ENCODE results near the gene UBE2D2.

DNA sequence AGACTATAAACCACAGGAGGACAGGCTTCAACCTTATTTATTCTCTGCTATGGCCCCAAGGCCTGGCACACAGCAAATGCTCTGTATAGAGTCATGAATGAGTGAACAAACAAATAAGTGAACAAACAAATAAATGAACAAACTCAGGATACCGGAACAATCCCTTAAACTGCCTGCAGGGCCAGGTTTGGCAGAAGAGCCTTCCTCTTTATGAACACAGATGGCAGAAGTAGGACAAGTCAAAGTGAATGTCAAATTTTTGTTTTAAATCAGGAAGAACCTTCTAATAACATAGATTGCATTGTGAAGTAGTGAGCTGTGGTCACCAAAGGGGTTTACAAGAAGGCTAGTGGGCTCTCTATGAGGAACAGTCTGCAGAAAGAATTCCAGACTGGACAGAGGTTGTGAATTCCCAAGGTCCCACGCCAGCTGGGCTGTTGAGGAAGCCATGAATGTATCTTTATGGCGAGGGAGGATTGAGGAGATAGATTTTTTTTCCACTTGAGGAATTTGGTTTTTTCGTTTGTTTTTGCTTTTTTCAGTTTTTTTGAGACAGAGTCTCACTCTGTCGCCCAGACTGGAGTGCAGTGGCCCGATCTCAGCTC is 48.3 kb upstream of the UBE2D2 start:
- TF ChIP-seq, protein P1, sequence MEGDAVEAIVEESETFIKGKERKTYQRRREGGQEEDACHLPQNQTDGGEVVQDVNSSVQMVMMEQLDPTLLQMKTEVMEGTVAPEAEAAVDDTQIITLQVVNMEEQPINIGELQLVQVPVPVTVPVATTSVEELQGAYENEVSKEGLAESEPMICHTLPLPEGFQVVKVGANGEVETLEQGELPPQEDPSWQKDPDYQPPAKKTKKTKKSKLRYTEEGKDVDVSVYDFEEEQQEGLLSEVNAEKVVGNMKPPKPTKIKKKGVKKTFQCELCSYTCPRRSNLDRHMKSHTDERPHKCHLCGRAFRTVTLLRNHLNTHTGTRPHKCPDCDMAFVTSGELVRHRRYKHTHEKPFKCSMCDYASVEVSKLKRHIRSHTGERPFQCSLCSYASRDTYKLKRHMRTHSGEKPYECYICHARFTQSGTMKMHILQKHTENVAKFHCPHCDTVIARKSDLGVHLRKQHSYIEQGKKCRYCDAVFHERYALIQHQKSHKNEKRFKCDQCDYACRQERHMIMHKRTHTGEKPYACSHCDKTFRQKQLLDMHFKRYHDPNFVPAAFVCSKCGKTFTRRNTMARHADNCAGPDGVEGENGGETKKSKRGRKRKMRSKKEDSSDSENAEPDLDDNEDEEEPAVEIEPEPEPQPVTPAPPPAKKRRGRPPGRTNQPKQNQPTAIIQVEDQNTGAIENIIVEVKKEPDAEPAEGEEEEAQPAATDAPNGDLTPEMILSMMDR (IDR thresholded peaks at IDR 0.05) = no peak
- TF ChIP-seq POLR2AphosphoS5 (IDR thresholded peaks at IDR 0.05; ENCODE audit: low read depth, low read length) = no peak
